ENCODE measurements around the gene ARHGEF3. TPM values are rescaled to one million over a fixed set of nuclear protein-coding genes. Genes with fewer than 3 reads are reported as not detected.

The ARHGEF3 gene
- total RNA-seq, 1 donor from 2014 or later = 0.52 TPM

DNA sequence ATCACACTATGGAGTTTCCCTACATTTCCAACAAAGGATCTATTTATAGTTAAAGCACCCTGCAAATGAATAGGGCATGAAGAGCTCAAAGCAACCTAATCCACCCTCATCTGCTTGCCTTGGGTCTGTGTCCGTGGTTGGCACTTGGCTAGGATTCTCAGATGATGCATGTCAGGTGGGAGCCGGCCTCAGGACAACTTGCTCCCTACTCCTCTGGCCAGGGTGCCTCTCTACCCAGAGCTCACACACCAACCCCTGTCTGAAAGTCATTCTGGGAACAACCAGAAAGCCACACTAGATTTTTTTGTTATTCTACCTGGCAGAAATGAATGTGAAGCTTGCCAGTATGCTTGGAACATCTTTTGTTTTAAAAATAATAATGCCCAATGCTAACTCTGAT, 13.2 kb downstream of the ARHGEF3 start:
- Mint-ChIP-seq H3K4me3 (no peak overlapping the region), H3K9me3 (no peaks in the 10 kb centered on the region), H3K27me3 (ENCODE audit: insufficient read depth, low read depth) (peaks cover 2% of the 10 kb centered on the region), H3K4me1 (no peaks in the 10 kb centered on the region), H3K27ac (no peak overlapping the region), H3K36me3 (no peaks in the 10 kb centered on the region)
- H3K79me2 ChIP-seq (ENCODE audit: low read depth) = no peaks in the 10 kb centered on the region
- no peaks in the 10 kb centered on the region for H3K27me3 ChIP-seq
- no peak for TF ChIP-seq EZH2 (IDR thresholded peaks at IDR 0.05)
- TF ChIP-seq, protein P1, sequence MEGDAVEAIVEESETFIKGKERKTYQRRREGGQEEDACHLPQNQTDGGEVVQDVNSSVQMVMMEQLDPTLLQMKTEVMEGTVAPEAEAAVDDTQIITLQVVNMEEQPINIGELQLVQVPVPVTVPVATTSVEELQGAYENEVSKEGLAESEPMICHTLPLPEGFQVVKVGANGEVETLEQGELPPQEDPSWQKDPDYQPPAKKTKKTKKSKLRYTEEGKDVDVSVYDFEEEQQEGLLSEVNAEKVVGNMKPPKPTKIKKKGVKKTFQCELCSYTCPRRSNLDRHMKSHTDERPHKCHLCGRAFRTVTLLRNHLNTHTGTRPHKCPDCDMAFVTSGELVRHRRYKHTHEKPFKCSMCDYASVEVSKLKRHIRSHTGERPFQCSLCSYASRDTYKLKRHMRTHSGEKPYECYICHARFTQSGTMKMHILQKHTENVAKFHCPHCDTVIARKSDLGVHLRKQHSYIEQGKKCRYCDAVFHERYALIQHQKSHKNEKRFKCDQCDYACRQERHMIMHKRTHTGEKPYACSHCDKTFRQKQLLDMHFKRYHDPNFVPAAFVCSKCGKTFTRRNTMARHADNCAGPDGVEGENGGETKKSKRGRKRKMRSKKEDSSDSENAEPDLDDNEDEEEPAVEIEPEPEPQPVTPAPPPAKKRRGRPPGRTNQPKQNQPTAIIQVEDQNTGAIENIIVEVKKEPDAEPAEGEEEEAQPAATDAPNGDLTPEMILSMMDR (IDR thresholded peaks at IDR 0.05) = no peak
- TF ChIP-seq EZH2phosphoT487 (IDR thresholded peaks at IDR 0.05) = no peak
- H3F3A ChIP-seq (ENCODE audit: low read depth) = no peaks in the 10 kb centered on the region
- H3K4me3 ChIP-seq = no peak overlapping the region
- DNase-seq (ENCODE audit: low spot score) = no peak
- no peaks in the 10 kb centered on the region for H3K36me3 ChIP-seq
- H2AFZ ChIP-seq (replicated peaks) = no peak overlapping the region
- H3K4me1 ChIP-seq = no peaks in the 10 kb centered on the region
- no peaks in the 10 kb centered on the region for H3K9me3 ChIP-seq (ENCODE audit: low read depth)
- H3K9ac ChIP-seq = no peak overlapping the region
- no peaks in the 10 kb centered on the region for H4K20me1 ChIP-seq (ENCODE audit: low read depth)
- no peak overlapping the region for H3K4me2 ChIP-seq
- H3K27ac ChIP-seq = no peak overlapping the region

DNA sequence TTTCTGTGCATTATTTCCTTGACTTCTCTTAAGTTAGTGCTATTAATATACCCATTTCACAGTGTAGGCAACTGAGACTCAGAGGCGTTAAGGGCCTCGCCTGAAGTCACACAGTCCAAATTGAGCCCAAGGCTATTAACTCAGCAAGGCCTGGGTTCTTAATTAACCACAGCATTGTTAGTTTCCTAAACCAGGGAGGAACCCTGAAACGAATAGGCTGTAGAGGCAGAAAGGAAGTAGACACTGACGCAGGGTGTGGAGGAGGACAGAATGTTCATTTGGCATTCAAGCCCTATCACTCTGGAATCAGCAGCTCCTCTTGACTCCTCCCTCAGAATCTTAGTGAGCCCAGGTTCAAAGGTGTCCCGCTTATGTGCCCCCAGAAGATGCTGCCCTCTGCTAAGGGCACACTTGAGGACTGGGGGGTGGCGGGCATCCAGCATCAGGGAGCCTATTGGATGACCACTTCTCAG, 13.9 kb downstream of the ARHGEF3 start:
- no peak overlapping the region for H3K9ac ChIP-seq
- no peaks in the 10 kb centered on the region for H3K27me3 ChIP-seq
- no peak overlapping the region for H2AFZ ChIP-seq (replicated peaks)
- Mint-ChIP-seq H3K36me3 (no peaks in the 10 kb centered on the region), H3K27me3 (ENCODE audit: insufficient read depth, low read depth) (peaks cover 2% of the 10 kb centered on the region), H3K27ac (no peak overlapping the region), H3K9me3 (no peaks in the 10 kb centered on the region), H3K4me1 (no peaks in the 10 kb centered on the region), H3K4me3 (no peak overlapping the region)
- no peaks in the 10 kb centered on the region for H3K36me3 ChIP-seq
- no peaks in the 10 kb centered on the region for H3K9me3 ChIP-seq (ENCODE audit: low read depth)
- TF ChIP-seq EZH2 (IDR thresholded peaks at IDR 0.05) (no peak), EZH2phosphoT487 (IDR thresholded peaks at IDR 0.05) (no peak)
- TF ChIP-seq, protein P1 (IDR thresholded peaks at IDR 0.05) = no peak
- H3K4me2 ChIP-seq = no peak overlapping the region
- H3K4me1 ChIP-seq = peaks cover 2% of the 10 kb centered on the region
- DNase-seq (ENCODE audit: low spot score) = no peak
- H4K20me1 ChIP-seq (ENCODE audit: low read depth) = no peaks in the 10 kb centered on the region
- H3F3A ChIP-seq (ENCODE audit: low read depth) = no peaks in the 10 kb centered on the region
- no peak overlapping the region for H3K4me3 ChIP-seq
- H3K27ac ChIP-seq = no peak overlapping the region
- H3K79me2 ChIP-seq (ENCODE audit: low read depth) = no peaks in the 10 kb centered on the region

DNA sequence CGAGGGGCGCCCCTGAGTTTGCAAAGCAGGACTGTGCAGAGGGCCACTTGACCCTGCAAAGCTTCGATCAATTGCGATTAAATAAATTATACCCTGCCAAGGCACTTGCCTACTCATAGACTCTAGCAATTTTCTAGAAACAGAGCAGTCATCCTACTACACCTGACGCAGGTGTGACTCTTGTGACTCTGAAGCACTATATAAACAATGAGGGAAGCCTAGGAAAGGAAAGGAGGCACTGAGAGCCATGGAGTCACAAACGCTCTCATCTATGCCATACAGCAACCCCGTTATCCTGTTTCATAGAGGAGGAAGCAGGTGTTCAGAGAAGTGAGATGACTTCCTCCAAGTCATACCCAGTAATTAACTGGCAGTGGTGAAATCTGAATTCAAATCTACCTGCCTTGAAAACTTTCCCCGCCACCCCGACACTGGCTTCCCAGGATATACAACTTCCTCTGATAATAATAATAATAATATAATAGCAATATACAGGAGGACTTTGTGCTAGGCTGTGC, 14.4 kb downstream of the ARHGEF3 start:
- H3K36me3 ChIP-seq = no peaks in the 10 kb centered on the region
- Mint-ChIP-seq H3K27ac (no peak overlapping the region), H3K27me3 (ENCODE audit: insufficient read depth, low read depth) (peaks cover 2% of the 10 kb centered on the region), H3K4me1 (no peaks in the 10 kb centered on the region), H3K4me3 (no peak overlapping the region), H3K36me3 (no peaks in the 10 kb centered on the region), H3K9me3 (no peaks in the 10 kb centered on the region)
- H3K27me3 ChIP-seq = no peaks in the 10 kb centered on the region
- H3K79me2 ChIP-seq (ENCODE audit: low read depth) = no peaks in the 10 kb centered on the region
- TF ChIP-seq EZH2 (IDR thresholded peaks at IDR 0.05) (no peak), EZH2phosphoT487 (IDR thresholded peaks at IDR 0.05) (no peak)
- TF ChIP-seq, protein P1 (IDR thresholded peaks at IDR 0.05) = no peak
- peaks cover 7% of the 10 kb centered on the region for H3K4me1 ChIP-seq
- H3K9ac ChIP-seq = no peak overlapping the region
- no peaks in the 10 kb centered on the region for H4K20me1 ChIP-seq (ENCODE audit: low read depth)
- H3K9me3 ChIP-seq (ENCODE audit: low read depth) = no peaks in the 10 kb centered on the region
- no peak for DNase-seq (ENCODE audit: low spot score)
- H2AFZ ChIP-seq (replicated peaks) = no peak overlapping the region
- H3K27ac ChIP-seq = no peak overlapping the region
- H3K4me3 ChIP-seq = no peak overlapping the region
- H3K4me2 ChIP-seq = no peak overlapping the region
- no peaks in the 10 kb centered on the region for H3F3A ChIP-seq (ENCODE audit: low read depth)

Measured in neural progenitor cell (in vitro differentiated cells).